Measurements from ENCODE around the gene STIM1.

GRCh38 chr11:3822312-3822711, 33.2 kb upstream of the STIM1 start:
- TF ChIP-seq POLR2AphosphoS5 (IDR thresholded peaks at IDR 0.05; ENCODE audit: borderline replicate concordance, low read depth, low read length) (no peak), FOXP2 (optimal IDR thresholded peaks at IDR 0.05; ENCODE audit: control extremely low read depth, extremely low read length, insufficient read depth) (no peak)
